IMR-90 (cell line): ENCODE results near the gene CMSS1. TPM values are rescaled to one million over a fixed set of nuclear protein-coding genes. Genes with fewer than 3 reads are reported as not detected.

Experiments
- ATAC-seq: fragments of 200-7000 bp; cut with Tn5 transposase; 2 replicates; pipeline ENCODE4 v1.9.1; 2020; ENCODE audit warnings: low read depth, mild to moderate bottlenecking, moderate library complexity
- BruUV-seq: library from RNA; stranded (reverse); fragments of 400-500 nt; replicated peaks from 2 replicates; lab custom pipeline; 2021; lab: Mats Ljungman, UMichigan
- CTCF ChIA-PET: fragments of 300-600 bp; formaldehyde crosslinking; extraction: SDS; loops from one replicate; lab custom pipeline; 2021; ENCODE audit warnings: antibody characterized with exemption; lab: Yijun Ruan, JAX
- POLR2A ChIA-PET: fragments of 300-600 bp; sonication (Branson Sonifier 250); formaldehyde crosslinking; loops from one replicate; lab custom pipeline; 2022; ENCODE audit warnings: antibody characterized with exemption; ENCODE audit not compliant: unreplicated experiment; lab: Charles Lee
- DNase-seq: peaks from one replicate; pipeline ENCODE4 v3.0.0; 2013
- H2AFZ ChIP-seq: replicated peaks from 2 replicates; pipeline ENCODE3; 2013; ENCODE audit warnings: low read length, mild to moderate bottlenecking; ENCODE audit not compliant: poor library complexity
- H2AK5ac ChIP-seq: 2 replicates; pipeline ENCODE4 v1.6.1; 2013; ENCODE audit warnings: low read depth, low read length, inconsistent platforms
- H2AK9ac ChIP-seq: replicated peaks from 2 replicates; pipeline ENCODE3; 2013; ENCODE audit warnings: mild to moderate bottlenecking, low read depth, low read length, moderate library complexity; ENCODE audit not compliant: poor library complexity
- H2BK120ac ChIP-seq: 2 replicates; pipeline ENCODE4 v1.6.1; 2013; ENCODE audit warnings: low read depth, low read length, inconsistent platforms
- H2BK15ac ChIP-seq: 3 replicates; pipeline ENCODE4 v1.6.1; 2013; ENCODE audit warnings: low read depth, low read length, inconsistent platforms
- H2BK20ac ChIP-seq: 2 replicates; pipeline ENCODE4 v1.6.1; 2013; ENCODE audit warnings: low read depth, mild to moderate bottlenecking, inconsistent platforms, low read length, moderate library complexity
- H2BK5ac ChIP-seq: 2 replicates; pipeline ENCODE4 v1.6.1; 2013; ENCODE audit warnings: mild to moderate bottlenecking, low read depth, low read length, inconsistent platforms; ENCODE audit not compliant: poor library complexity, severe bottlenecking
- H3K14ac ChIP-seq: replicated peaks from 2 replicates; pipeline ENCODE4 v1.6.1; 2013; ENCODE audit warnings: low read depth, low read length, inconsistent platforms
- H3K18ac ChIP-seq: 2 replicates; pipeline ENCODE4 v1.6.1; 2013; ENCODE audit warnings: low read depth, low read length, control low read depth
- H3K23ac ChIP-seq: 2 replicates; pipeline ENCODE4 v1.6.1; 2013; ENCODE audit warnings: low read depth, low read length, inconsistent platforms
- H3K27ac ChIP-seq: 2 replicates; pipeline ENCODE4 v1.5.1; 2013; ENCODE audit warnings: mild to moderate bottlenecking, control low read depth, low read length; ENCODE audit not compliant: insufficient read depth
- H3K27me3 ChIP-seq: 2 replicates; pipeline ENCODE4 v1.6.1; 2013; ENCODE audit warnings: low read length; ENCODE audit not compliant: control insufficient read depth, insufficient read depth
- H3K36me3 ChIP-seq: 2 replicates; pipeline ENCODE4 v1.6.1; 2013; ENCODE audit warnings: low read length, mixed read lengths; ENCODE audit not compliant: control insufficient read depth, insufficient read depth
- H3K4ac ChIP-seq: 2 replicates; pipeline ENCODE4 v1.6.1; 2013; ENCODE audit warnings: low read depth, low read length, inconsistent platforms
- H3K4me1 ChIP-seq: 2 replicates; pipeline ENCODE4 v1.6.1; 2013; ENCODE audit warnings: low read length, mixed read lengths; ENCODE audit not compliant: control insufficient read depth, insufficient read depth
- H3K4me2 ChIP-seq: 2 replicates; pipeline ENCODE4 v1.6.1; 2013; ENCODE audit warnings: low read depth, mild to moderate bottlenecking, control low read depth, low read length, moderate library complexity
- H3K4me3 ChIP-seq: 2 replicates; pipeline ENCODE4 v1.5.1; 2013; ENCODE audit warnings: low read depth, mild to moderate bottlenecking, control low read depth, low read length, moderate library complexity; ENCODE audit not compliant: insufficient read depth
- H3K56ac ChIP-seq: 2 replicates; pipeline ENCODE4 v1.6.1; 2013; ENCODE audit warnings: low read length, inconsistent platforms; ENCODE audit not compliant: insufficient read depth; ENCODE audit errors: extremely low read depth
- H3K79me1 ChIP-seq, 2 experiments: 2 replicates each; pipeline ENCODE4 v1.6.1; 2013; ENCODE audit warnings: low read length in 2 of 2, inconsistent platforms in 1 of 2, low read depth in 1 of 2
- H3K9ac ChIP-seq: 2 replicates; pipeline ENCODE4 v1.6.1; 2013; ENCODE audit warnings: low read depth, low read length, control low read depth
- H3K9me1 ChIP-seq: 2 replicates; pipeline ENCODE4 v1.6.1; 2013; ENCODE audit warnings: low read length, inconsistent platforms; ENCODE audit not compliant: insufficient read depth
- H3K9me3 ChIP-seq: 2 replicates; pipeline ENCODE4 v1.6.1; 2013; ENCODE audit warnings: low read length; ENCODE audit not compliant: control insufficient read depth, insufficient read depth
- H4K20me1 ChIP-seq: 2 replicates; pipeline ENCODE4 v1.6.1; 2013; ENCODE audit warnings: low read length, inconsistent platforms; ENCODE audit not compliant: insufficient read depth
- H4K5ac ChIP-seq: 2 replicates; pipeline ENCODE4 v1.6.1; 2013; ENCODE audit warnings: mild to moderate bottlenecking, low read depth, low read length, control low read depth
- H4K8ac ChIP-seq, 2 experiments: 2 replicates each; pipeline ENCODE4 v1.6.1; 2013; ENCODE audit warnings: low read depth in 2 of 2, low read length in 2 of 2, control low read depth in 1 of 2, inconsistent platforms in 1 of 2
- H4K91ac ChIP-seq: 2 replicates; pipeline ENCODE4 v1.6.1; 2013; ENCODE audit warnings: low read depth, low read length, inconsistent platforms; ENCODE audit not compliant: insufficient read depth
- CEBPB ChIP-seq: IDR thresholded peaks from 2 replicates; pipeline ENCODE4 v1.6.1; 2012; ENCODE audit warnings: low read depth, low read length, improper control_type of control experiment
- CHD1 ChIP-seq: IDR thresholded peaks from 2 replicates; pipeline ENCODE4 v1.6.1; 2012; ENCODE audit warnings: low read depth, low read length, improper control_type of control experiment
- FOS ChIP-seq: fragments of 150-350 bp; IDR thresholded peaks from 2 replicates; pipeline ENCODE4 v1.6.1; 2016; ENCODE audit warnings: low read depth, low read length
- MAFK ChIP-seq: IDR thresholded peaks from 2 replicates; pipeline ENCODE4 v1.6.1; 2012; ENCODE audit warnings: low read depth, low read length, improper control_type of control experiment
- MAZ ChIP-seq: IDR thresholded peaks from 2 replicates; pipeline ENCODE4 v1.6.1; 2012; ENCODE audit warnings: low read depth, mild to moderate bottlenecking, low read length, improper control_type of control experiment, moderate library complexity, borderline replicate concordance
- MXI1 ChIP-seq: IDR thresholded peaks from 2 replicates; pipeline ENCODE4 v1.6.1; 2012; ENCODE audit warnings: low read depth, mild to moderate bottlenecking, low read length, moderate library complexity, borderline replicate concordance
- NFE2L2 ChIP-seq: fragments of 150-350 bp; IDR thresholded peaks from 2 replicates; pipeline ENCODE4 v1.6.1; 2016; ENCODE audit warnings: low read depth, mild to moderate bottlenecking, low read length
- RAD21 ChIP-seq: IDR thresholded peaks from 2 replicates; pipeline ENCODE4 v1.6.1; 2012; ENCODE audit warnings: low read length, improper control_type of control experiment
- RCOR1 ChIP-seq: IDR thresholded peaks from 2 replicates; pipeline ENCODE4 v1.6.1; 2012; ENCODE audit warnings: mild to moderate bottlenecking, low read length, improper control_type of control experiment; ENCODE audit not compliant: insufficient replicate concordance
- SMC3 ChIP-seq: fragments of 150-350 bp; IDR thresholded peaks from 2 replicates; pipeline ENCODE4 v1.6.1; 2016; ENCODE audit warnings: low read depth, mild to moderate bottlenecking, antibody characterized with exemption, low read length, moderate library complexity
- WGBS, 2 experiments: methylation state at CpG; one replicate each; pipeline versions ENCODE4 v1.1.5 to v1.1.7; 2013; ENCODE audit warnings: missing lambda C conversion rate in 2 of 2; ENCODE audit not compliant: insufficient read length in 1 of 2; ENCODE audit errors: extremely low coverage in 2 of 2; 5-methylcytosine and 5-hydroxymethylcytosine counted together
- dilution Hi-C: fragments of 300-500 bp; cut with HindIII; formaldehyde crosslinking; loops from one replicate; pipeline ENCODE4 v1.14.3; 2018; ENCODE audit warnings: low sequenced_read_pairs; ENCODE audit not compliant: unreplicated experiment
- in situ Hi-C: fragments of 300-500 bp; cut with MboI; formaldehyde crosslinking; loops from 3 replicates; pipeline ENCODE4 v1.14.3; 2019; ENCODE audit warnings: low sequenced_read_pairs, inconsistent platforms, mixed read lengths
- intact Hi-C: fragments of 100-400 bp; cut with micrococcal nuclease; formaldehyde crosslinking; loops from 2 replicates; pipeline ENCODE4 v1.10.0; 2022
- polyA plus RNA-seq, 3 experiments: library from polyadenylated mRNA; depleted of rRNA; stranded (reverse); fragments of >200 nt; gene quantifications; 2 replicates each; pipeline ENCODE4 v1.2.3, GENCODE V29; 2012; ENCODE audit warnings: low replicate concordance in 1 of 3
- total RNA-seq: library from RNA; depleted of rRNA; stranded (reverse); fragments of >200 nt; gene quantifications from 2 replicates; pipeline ENCODE4 v1.2.3, GENCODE V29; 2012
- TF ChIP-seq, protein P1 (sequence below): conservative IDR thresholded peaks from 2 replicates; pipeline ENCODE4 v1.5.1; 2012; ENCODE audit warnings: mild to moderate bottlenecking, low read depth, low read length, improper control_type of control experiment
- TF ChIP-seq, protein P2 (sequence below): fragments of 150-350 bp; IDR thresholded peaks from 2 replicates; pipeline ENCODE4 v1.6.1; 2017; ENCODE audit warnings: mild to moderate bottlenecking, antibody characterized with exemption, low read length, low read depth
- TF ChIP-seq, protein P3 (sequence below): fragments of 150-350 bp; IDR thresholded peaks from 2 replicates; pipeline ENCODE4 v1.6.1; 2016; ENCODE audit warnings: low read depth, mild to moderate bottlenecking, low read length, moderate library complexity, borderline replicate concordance

CMSS1 gene
- total and polyA plus RNA-seq, 2 of the 4 experiments (the other 2 are of a cell fraction), result 12.5 to 13.6 TPM

DNA sequence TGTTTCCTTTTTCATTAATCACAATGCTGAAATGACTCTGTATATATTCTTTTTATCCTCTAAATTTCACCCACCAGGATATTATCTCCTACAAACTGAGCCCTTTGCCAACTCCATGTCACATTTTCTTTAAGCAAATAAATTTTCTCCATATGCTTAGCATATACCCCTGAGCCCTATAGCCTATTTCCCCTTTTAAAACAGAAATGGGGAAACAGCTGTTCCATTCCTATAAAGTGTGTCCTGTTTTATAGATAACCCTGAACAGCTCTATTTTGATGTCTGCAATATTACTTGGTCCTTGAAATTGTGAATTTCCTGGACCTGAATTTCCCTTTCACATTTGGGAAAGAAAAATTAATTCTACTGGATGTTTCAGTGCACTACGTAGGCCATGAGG is 312.3 kb downstream of the CMSS1 start:
- dilution Hi-C loops (no loop called here), intact Hi-C loops (no loop called here), in situ Hi-C loops (no loop called here)
- Histone ChIP-seq H3K9ac (no peak overlapping the region), H2AK9ac (no peak overlapping the region), H3K27me3 (no peaks in the 10 kb centered on the region), H3K4ac (no peak overlapping the region), H2BK20ac (no peak overlapping the region), H2AFZ (no peak overlapping the region), H3K9me1 (peaks cover 3% of the 10 kb centered on the region; the same call in 1 of the 2 replicates), H2AK5ac (no peak overlapping the region), H4K5ac (no peak overlapping the region), H2BK5ac (no peak overlapping the region), H3K23ac (no peak overlapping the region), H3K9me3 (no peaks in the 10 kb centered on the region), H4K20me1 (no peaks in the 10 kb centered on the region), H3K4me3 (no peak overlapping the region), H3K36me3 (no peaks in the 10 kb centered on the region), H3K56ac (no peak overlapping the region), H2BK15ac (no peak overlapping the region), H3K18ac (no peak overlapping the region), H3K27ac (no peak overlapping the region), H4K91ac (no peak overlapping the region), H2BK120ac (no peak overlapping the region), H3K79me1 (no peaks in the 10 kb centered on the region), H3K14ac (no peak overlapping the region), H3K4me2 (no peak overlapping the region), H4K8ac (no peak overlapping the region), H3K4me1 (peaks cover 4% of the 10 kb centered on the region; the same call in 1 of the 2 replicates)
- ChIA-PET CTCF (no interaction called here), POLR2A (no interaction called here)
- TF ChIP-seq MAFK (no peak), CHD1 (no peak), CEBPB (no peak), RCOR1 (no peak), NFE2L2 (no peak), MAZ (no peak), SMC3 (no peak), FOS (no peak), RAD21 (no peak), MXI1 (no peak)
- TF ChIP-seq, protein P1, sequence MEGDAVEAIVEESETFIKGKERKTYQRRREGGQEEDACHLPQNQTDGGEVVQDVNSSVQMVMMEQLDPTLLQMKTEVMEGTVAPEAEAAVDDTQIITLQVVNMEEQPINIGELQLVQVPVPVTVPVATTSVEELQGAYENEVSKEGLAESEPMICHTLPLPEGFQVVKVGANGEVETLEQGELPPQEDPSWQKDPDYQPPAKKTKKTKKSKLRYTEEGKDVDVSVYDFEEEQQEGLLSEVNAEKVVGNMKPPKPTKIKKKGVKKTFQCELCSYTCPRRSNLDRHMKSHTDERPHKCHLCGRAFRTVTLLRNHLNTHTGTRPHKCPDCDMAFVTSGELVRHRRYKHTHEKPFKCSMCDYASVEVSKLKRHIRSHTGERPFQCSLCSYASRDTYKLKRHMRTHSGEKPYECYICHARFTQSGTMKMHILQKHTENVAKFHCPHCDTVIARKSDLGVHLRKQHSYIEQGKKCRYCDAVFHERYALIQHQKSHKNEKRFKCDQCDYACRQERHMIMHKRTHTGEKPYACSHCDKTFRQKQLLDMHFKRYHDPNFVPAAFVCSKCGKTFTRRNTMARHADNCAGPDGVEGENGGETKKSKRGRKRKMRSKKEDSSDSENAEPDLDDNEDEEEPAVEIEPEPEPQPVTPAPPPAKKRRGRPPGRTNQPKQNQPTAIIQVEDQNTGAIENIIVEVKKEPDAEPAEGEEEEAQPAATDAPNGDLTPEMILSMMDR, result no peak
- TF ChIP-seq, protein P2, sequence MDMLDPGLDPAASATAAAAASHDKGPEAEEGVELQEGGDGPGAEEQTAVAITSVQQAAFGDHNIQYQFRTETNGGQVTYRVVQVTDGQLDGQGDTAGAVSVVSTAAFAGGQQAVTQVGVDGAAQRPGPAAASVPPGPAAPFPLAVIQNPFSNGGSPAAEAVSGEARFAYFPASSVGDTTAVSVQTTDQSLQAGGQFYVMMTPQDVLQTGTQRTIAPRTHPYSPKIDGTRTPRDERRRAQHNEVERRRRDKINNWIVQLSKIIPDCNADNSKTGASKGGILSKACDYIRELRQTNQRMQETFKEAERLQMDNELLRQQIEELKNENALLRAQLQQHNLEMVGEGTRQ, result no peak
- TF ChIP-seq, protein P3, sequence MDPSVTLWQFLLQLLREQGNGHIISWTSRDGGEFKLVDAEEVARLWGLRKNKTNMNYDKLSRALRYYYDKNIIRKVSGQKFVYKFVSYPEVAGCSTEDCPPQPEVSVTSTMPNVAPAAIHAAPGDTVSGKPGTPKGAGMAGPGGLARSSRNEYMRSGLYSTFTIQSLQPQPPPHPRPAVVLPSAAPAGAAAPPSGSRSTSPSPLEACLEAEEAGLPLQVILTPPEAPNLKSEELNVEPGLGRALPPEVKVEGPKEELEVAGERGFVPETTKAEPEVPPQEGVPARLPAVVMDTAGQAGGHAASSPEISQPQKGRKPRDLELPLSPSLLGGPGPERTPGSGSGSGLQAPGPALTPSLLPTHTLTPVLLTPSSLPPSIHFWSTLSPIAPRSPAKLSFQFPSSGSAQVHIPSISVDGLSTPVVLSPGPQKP, result no peak
- WGBS, 2 experiments, result no CpG with 5 or more reads among the region's 1 CpG
- DNase-seq, result no peak
- ATAC-seq, result no peak
- no TSS peak for BruUV-seq
